NCI-H2227 treated with DMSO at 0.1 percent for 48 hours (cell line): ENCODE measurements around the gene C1orf146.
"Not testable (repeated sequence)": the region's sequence is repeated elsewhere in the genome, so short reads cannot be mapped to it uniquely, and the experiment has no call there.

ENCODE experiments used
- DNase-seq: peaks from one replicate; lab custom pipeline; 2025; lab: John Stamatoyannopoulos, UW

Gene C1orf146, protein sequence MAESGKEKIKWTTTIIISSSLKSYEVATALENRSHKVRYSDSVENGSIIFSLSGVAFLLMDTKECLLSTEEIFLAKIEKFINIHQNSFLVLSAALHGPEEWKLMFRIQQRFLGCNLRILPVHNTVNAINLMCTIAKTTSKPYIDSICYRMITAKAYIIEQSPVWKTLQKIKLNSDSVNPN

GRCh38 chr1:92217721-92218120 lies at the start of gene C1orf146:
Gene C1orf146, plus strand, starts transcription at chr1:92217915. Its CDS starts 13,506 bp downstream, at chr1:92231421.
- DNase-seq: no peak

DNA sequence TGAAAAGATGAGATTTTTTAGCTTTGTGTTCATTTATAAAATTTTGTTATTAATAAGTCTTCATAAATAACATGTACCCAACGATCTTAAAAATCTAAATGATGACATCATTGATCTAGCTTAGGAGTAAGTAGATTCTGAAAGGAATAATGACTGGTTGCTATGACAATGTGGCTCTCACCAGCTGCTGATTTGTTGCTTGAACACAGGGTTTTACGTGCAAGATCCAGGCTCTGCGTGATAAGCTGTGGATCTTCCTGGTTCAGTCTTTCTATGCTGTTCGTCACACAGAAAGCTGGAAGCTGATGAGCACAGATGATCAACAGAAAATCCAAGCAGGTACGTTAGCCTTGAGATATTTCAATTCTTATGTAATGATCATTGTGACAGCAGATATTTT lies 49.1 kb upstream of the C1orf146 start:
- DNase-seq: peak; percentile 81

GRCh38 chr1:92169214-92170005 lies 48.3 kb upstream of the C1orf146 start:
- DNase-seq: no peak

DNA sequence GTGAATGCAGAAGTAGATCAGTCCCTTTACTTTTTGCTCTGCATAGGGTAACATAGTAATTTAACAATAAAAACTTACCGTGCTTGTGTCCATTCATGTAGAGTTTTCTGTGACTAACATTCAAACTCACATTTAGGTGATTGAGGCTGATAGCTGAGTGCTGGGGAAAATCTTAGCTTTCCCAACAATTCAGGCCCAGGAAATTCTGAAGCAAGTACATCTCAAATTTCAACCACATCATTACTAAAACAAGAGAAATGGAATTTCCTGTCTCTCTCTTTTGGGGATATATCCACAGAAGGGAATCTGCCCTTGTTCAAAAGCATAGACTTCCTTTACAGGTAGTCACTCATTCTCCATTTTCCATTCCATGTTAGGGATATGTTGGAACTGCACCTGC lies 33.1 kb upstream of the C1orf146 start:
- DNase-seq: no peak

GRCh38 chr1:92186081-92186480 lies 31.6 kb upstream of the C1orf146 start:
- DNase-seq: no peak

DNA sequence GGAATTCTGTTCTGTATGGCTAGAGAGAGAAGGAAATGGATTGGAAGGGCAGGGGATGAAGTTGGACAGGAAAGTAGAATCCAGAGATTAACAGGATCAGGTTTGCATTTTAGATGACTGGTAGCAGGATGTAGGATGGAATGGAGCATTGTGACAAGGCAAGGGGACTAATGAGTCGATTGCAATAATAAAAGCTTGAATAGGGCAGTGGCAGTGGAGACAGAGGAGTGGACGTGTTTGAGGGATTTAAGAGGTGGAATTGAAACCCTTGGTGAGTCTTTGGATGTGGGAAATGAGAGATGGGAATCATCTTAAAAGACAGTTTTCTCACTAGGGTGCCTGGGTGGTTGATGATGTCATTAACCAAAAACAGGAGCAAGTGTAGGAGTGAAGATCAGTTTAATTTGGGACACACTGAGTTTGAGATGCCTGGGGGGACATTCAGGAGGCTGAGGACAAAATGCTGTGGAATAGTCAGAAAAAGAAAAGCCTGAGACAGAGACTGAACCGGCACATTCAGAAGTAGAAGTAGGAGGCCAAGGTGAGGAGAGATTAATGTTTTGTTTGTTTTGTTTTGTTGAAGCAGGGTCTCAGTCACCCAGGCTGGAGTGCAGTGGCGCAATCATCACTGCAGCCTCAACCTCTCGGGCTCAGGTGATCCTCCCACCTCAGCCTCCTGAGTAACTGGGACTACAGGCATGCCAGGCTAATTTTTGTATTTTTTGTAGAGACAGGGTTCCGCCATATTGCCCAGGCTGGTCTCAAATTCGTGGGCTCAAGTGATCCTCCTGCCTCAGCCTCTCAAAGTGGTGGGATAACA lies 29.1 kb upstream of the C1orf146 start:
- DNase-seq: no peak

GRCh38 chr1:92191726-92192125 lies 26.0 kb upstream of the C1orf146 start:
- no peak for DNase-seq

DNA sequence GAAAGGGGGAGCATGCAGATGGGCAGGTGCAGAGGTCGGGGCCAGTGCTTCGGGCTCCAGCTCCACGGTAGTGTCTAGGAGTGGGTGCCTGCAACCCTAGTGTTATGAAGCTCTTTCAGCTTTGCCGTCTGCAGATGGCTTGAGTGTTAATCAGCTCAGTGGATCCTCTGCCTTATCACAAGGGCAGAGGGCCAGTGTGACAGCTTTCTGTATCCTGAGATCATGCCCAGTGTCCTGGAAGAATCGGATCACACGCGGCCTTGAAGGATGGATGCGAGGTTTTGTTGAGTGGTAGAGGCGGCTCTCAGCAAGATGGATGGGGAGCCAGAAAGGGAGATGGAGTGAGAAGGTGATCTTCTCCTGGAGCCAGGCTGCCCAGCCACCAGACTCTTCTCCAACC lies 25.5 kb upstream of the C1orf146 start:
- no peak for DNase-seq

DNA sequence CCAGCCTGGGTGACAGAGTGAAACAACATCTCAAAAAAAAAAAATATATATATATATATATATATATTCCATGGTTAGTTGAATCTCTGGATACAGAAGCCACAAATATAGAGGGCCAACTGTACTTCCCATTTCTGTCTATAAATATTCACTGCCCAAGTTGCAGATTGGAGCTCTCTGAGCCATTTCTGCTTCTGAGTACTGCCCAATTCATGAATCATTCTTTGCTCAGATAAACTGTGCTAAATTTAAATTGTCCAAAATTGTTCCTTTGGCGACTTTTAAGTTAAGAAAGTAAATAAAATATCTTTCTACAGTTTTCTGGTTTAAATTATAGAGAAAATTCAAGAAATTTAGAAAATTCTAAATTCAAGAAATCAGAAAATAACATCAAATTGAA lies 23.2 kb upstream of the C1orf146 start:
- no peak for DNase-seq

GRCh38 chr1:92201973-92202372 lies 15.7 kb upstream of the C1orf146 start:
- no peak for DNase-seq

DNA sequence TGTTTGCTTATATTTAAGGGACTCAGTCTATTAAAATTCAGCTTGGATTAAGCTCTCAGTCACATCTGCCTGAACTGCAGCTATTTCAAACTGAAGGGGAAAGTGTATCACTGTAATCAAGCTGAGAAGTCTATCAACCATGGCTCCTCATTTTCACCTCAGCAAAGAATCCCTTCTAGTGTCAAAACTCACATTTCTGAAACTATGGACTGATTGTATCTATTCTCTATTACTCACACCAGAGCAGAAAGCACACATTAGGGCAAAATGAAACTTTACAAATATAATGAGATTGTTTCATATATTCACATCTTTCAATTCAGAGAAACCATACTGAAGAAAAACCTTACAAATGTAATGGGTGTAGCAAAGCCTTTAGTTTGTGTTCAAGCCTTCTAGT lies 14.6 kb upstream of the C1orf146 start:
- no peak for DNase-seq

- no peak for DNase-seq
Measured at GRCh38 chr1:92210701-92211100, 7.0 kb upstream of the C1orf146 start.

DNA sequence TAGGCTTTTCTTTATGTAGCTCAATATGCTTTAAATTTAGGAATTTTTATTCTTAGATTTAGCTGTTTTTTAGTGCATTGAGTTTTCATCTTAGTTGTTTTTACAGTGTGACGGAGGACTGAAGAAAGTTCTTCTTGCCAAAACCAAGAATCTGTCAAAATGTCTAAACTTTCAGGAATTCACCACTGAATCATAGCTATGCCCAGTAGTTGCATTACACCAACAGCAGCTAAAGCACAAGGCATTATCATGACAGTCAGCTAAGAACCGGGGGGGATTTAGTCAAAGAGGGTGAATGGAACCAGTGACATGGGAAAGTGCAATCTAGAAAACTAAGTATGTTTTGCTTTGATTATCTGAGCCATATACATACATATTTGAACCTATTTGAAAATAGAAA lies 6.5 kb upstream of the C1orf146 start:
- no peak for DNase-seq

- DNase-seq: no peak
Measured at GRCh38 chr1:92218559-92218958, 844 bp downstream of the C1orf146 start.

DNA sequence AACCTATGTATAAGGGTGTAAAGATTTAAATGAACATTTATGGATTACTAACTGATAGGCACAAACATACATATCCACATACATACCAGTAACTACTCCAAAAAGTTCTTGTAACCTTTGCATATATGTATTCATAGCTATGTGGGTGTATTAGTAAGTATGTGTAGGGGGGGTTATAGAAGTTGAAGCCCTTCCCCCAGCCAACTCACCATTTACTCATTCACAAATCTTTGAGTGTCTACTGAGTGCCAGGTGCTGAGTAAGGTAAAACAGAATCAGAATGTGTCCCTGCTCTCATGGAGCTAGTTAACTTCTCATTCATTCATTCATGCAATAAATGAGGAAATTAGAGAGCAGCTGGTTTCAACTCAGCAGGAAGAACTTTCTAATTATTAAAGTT lies 1.3 kb downstream of the C1orf146 start:
- no peak for DNase-seq

GRCh38 chr1:92228401-92228800 lies 10.7 kb downstream of the C1orf146 start:
- DNase-seq: no peak

- DNase-seq: no peak
Measured at GRCh38 chr1:92230736-92231135, 13.0 kb downstream of the C1orf146 start.

DNA sequence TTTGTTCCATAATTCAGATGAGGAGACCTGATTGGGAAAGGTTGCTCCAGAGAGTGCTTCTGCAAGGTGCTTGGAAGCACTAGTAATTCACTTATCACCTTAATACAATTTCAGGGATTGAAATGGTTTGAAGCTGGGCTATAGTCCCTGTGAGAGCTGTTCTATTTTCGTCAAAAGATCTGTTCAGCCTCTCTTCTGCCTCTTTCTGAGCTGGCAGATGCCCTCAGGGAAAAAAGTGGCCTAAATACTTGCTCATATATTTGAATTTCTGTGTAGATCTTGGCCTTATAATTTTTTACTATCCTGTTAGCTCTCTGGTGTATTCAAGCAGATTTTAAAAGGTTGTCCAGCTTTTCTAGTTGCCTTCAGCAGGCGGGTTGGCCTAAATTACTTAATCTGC lies 22.3 kb downstream of the C1orf146 start:
- DNase-seq: no peak

DNA sequence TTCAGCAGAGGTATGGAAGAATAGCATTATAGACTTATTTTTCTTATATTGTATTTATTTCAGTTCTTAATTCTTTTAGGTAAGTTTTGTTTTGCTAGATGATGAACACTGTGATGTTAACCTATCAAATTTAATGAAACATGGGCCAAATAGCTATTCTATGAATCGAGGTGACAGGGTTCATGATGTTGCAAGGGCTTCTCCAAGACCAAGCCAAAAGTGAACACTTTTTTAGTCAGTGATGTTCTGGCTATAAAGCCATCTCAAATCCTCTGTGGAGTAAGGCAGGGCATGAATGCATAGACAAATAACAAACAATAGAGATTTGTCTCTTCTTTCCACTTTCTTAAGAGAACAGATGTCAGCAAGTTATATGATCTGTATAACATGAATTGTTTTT lies 26.7 kb downstream of the C1orf146 start:
- DNase-seq: no peak

DNA sequence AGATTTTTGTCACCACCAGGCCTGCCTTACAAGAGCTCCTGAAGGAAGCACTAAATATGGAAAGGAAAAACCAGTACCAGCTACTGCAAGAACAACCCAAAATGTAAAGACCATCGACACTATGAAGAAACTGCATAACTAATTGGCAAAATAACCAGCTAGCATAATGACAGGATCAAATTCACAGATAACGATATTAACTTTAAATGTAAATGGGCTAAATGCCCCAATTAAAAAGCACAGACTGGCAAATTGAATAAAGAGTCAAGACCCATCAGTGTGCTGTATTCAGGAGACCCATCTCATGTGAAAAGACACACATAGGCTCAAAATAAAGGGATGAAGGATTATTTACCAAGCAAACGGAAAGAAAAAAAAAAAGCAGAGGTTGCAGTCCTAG lies 37.0 kb downstream of the C1orf146 start:
- not testable (repeated sequence) for DNase-seq

DNA sequence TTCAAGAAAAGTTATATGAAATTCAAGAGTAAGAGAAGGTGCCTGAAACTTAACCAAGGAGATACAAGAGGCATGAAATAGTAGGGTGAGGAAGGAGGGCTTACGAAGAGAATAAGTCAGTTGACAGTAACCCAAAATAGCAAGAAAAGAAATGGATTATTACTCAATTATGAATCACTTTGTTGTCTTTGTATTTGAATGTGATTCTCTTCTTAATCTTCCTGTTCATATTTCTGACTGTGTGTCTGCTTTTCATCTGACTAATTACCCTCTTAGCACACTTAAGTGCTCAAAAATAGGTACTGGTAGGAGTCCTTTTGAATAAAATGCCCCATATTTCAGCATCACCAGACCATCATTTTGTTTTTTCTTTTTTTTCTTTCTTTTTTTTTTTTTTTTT lies 41.6 kb downstream of the C1orf146 start:
- DNase-seq: no peak

DNA sequence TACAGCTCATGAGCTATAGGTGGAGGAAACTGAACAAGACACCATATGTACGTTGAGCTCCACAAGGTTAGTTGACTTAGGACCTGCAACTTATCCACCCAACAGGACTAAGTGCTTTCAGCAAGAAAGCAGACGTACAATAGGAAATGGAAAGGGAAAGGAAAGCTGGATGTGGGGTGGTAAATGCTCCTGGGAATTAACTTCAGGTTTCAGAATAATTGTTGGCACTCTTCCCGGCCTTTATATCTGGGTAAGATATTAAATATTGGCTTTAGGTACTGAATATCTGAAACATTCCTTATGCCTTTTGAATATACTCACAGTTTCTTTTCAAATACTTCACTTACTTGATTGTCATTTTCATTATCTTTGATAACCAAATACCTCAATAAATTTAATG lies 44.8 kb downstream of the C1orf146 start:
- DNase-seq: no peak

GRCh38 chr1:92273039-92273438 lies 55.3 kb downstream of the C1orf146 start:
- no peak for DNase-seq
